OCI-LY7 (cell line): ENCODE data around the gene NELL1. TPM values are rescaled to one million over a fixed set of nuclear protein-coding genes. Genes with fewer than 3 reads are reported as not detected.

Source experiments
- BruUV-seq: library from RNA; stranded (reverse); fragments of 400-500 nt; replicated peaks from 2 replicates; lab custom pipeline; 2021; lab: Mats Ljungman, UMichigan
- CTCF ChIA-PET: fragments of 300-600 bp; sonication (Branson Sonifier 250); formaldehyde crosslinking; loops from one replicate; lab custom pipeline; 2022; ENCODE audit warnings: antibody characterized with exemption; ENCODE audit not compliant: unreplicated experiment; lab: Charles Lee
- POLR2A ChIA-PET: fragments of 300-600 bp; sonication (Branson Sonifier 250); formaldehyde crosslinking; loops from one replicate; lab custom pipeline; 2022; ENCODE audit warnings: antibody characterized with exemption; lab: Charles Lee
- DNase-seq: peaks from one replicate; pipeline ENCODE4 v3.0.0-alpha.2; 2015; ENCODE audit warnings: low spot score
- H2AFZ ChIP-seq: fragments of 200-600 bp; sonication (generic), shearing (Covaris generic); 2 replicates; pipeline ENCODE4 v1.6.1; 2014; ENCODE audit warnings: mild to moderate bottlenecking, antibody characterized with exemption, low read length, moderate library complexity
- H3K27ac ChIP-seq: fragments of 200-600 bp; sonication (generic); 2 replicates; pipeline ENCODE4 v1.5.1; 2014; ENCODE audit warnings: mixed run types, low read depth, mild to moderate bottlenecking, moderate library complexity, low read length, inconsistent platforms; ENCODE audit not compliant: poor library complexity, severe bottlenecking
- H3K36me3 ChIP-seq: fragments of 200-600 bp; sonication (generic); 2 replicates; pipeline ENCODE4 v1.6.1; 2014; ENCODE audit warnings: mild to moderate bottlenecking, antibody characterized with exemption, low read length, moderate library complexity, mixed read lengths; ENCODE audit not compliant: insufficient read depth
- H3K4me1 ChIP-seq: fragments of 200-600 bp; sonication (generic); 2 replicates; pipeline ENCODE4 v1.5.1; 2014; ENCODE audit warnings: mild to moderate bottlenecking, low read length; ENCODE audit not compliant: insufficient read depth, poor library complexity, severe bottlenecking
- H3K4me2 ChIP-seq: fragments of 200-600 bp; sonication (generic); 2 replicates; pipeline ENCODE4 v1.6.1; 2014; ENCODE audit warnings: mild to moderate bottlenecking, low read length
- H3K4me3 ChIP-seq: fragments of 200-600 bp; sonication (generic); 2 replicates; pipeline ENCODE4 v1.5.1; 2014; ENCODE audit warnings: mild to moderate bottlenecking, low read depth, low read length; ENCODE audit not compliant: poor library complexity, severe bottlenecking
- H3K79me2 ChIP-seq: fragments of 200-600 bp; sonication (generic); 2 replicates; pipeline ENCODE4 v1.6.1; 2016; ENCODE audit warnings: low read depth, mild to moderate bottlenecking, low read length, moderate library complexity, mixed read lengths; ENCODE audit not compliant: insufficient read depth
- H3K9me2 ChIP-seq: fragments of 200-600 bp; sonication (generic); 2 replicates; pipeline ENCODE4 v1.6.1; 2016; ENCODE audit warnings: mild to moderate bottlenecking, low read length, mixed read lengths; ENCODE audit not compliant: insufficient read depth
- H3K9me3 ChIP-seq: fragments of 200-600 bp; sonication (generic); 2 replicates; pipeline ENCODE4 v1.6.1; 2014; ENCODE audit warnings: mild to moderate bottlenecking, mixed run types, low read length, mixed read lengths
- H4K20me1 ChIP-seq: fragments of 200-600 bp; sonication (generic); 2 replicates; pipeline ENCODE4 v1.6.1; 2014; ENCODE audit warnings: mild to moderate bottlenecking, antibody characterized with exemption, low read length, moderate library complexity, mixed read lengths; ENCODE audit not compliant: insufficient read depth
- CTCF ChIP-seq: fragments of 200-600 bp; sonication (generic); conservative IDR thresholded peaks from 2 replicates; pipeline ENCODE4 v1.5.1; 2014; ENCODE audit warnings: mild to moderate bottlenecking, antibody characterized with exemption, low read length, moderate library complexity, mixed read lengths
- EZH2phosphoT487 ChIP-seq: fragments of 200-600 bp; sonication (generic); IDR thresholded peaks from 2 replicates; pipeline ENCODE4 v1.6.1; 2018; ENCODE audit warnings: low read depth, borderline replicate concordance, mild to moderate bottlenecking, mixed run types, antibody characterized with exemption, low read length, moderate library complexity, mixed read lengths
- intact Hi-C: fragments of 100-400 bp; cut with micrococcal nuclease; formaldehyde crosslinking; loops from one replicate; pipeline ENCODE4 v1.10.0; 2022; ENCODE audit not compliant: unreplicated experiment
- total RNA-seq, 2 experiments: library from RNA; depleted of rRNA in 1 of 2; stranded (reverse); fragments of >200 nt in 1 of 2; shearing (Covaris generic) in 1 of 2; gene quantifications; 2 replicates each; pipeline ENCODE4 v1.2.3, GENCODE V29; 2014 to 2022

The NELL1 gene
- total RNA-seq, 2 experiments from 2014 or later = not detected

- H3K9me2 ChIP-seq = no peaks in the 10 kb centered on the region
- intact Hi-C loops = no loop called here
- H3K4me3 ChIP-seq = no peak overlapping the region
- no peaks in the 10 kb centered on the region for H4K20me1 ChIP-seq
- BruUV-seq = no TSS peak
- POLR2A ChIA-PET = interaction anchor here (1.3 kb wide), 1 partner anchor 9 kb away, joined by 4 read pairs; no protein-coding TSS in a partner anchor
- no peaks in the 10 kb centered on the region for H3K36me3 ChIP-seq
- no peaks in the 10 kb centered on the region for H3K9me3 ChIP-seq
- no peak overlapping the region for H2AFZ ChIP-seq
- CTCF ChIA-PET = no interaction called here
- no peaks in the 10 kb centered on the region for H3K79me2 ChIP-seq
- H3K27ac ChIP-seq = no peak overlapping the region
- DNase-seq = no peak
- no peak overlapping the region for H3K4me2 ChIP-seq
- TF ChIP-seq EZH2phosphoT487 (no peak), CTCF (no peak)
- no peaks in the 10 kb centered on the region for H3K4me1 ChIP-seq
Observed at GRCh38 chr11:21254055-21254454, 584.7 kb downstream of the NELL1 start.

GRCh38 chr11:21254790-21255189 is 585.4 kb downstream of the NELL1 start:
- Histone ChIP-seq H3K36me3 (no peaks in the 10 kb centered on the region), H3K9me2 (no peaks in the 10 kb centered on the region), H3K4me2 (no peak overlapping the region), H3K27ac (no peak overlapping the region), H3K4me3 (no peak overlapping the region), H3K79me2 (no peaks in the 10 kb centered on the region), H4K20me1 (no peaks in the 10 kb centered on the region), H3K4me1 (no peaks in the 10 kb centered on the region), H3K9me3 (no peaks in the 10 kb centered on the region), H2AFZ (no peak overlapping the region)
- POLR2A ChIA-PET = no interaction called here
- CTCF ChIA-PET = no interaction called here
- intact Hi-C loops = no loop called here
- no peak for DNase-seq
- no TSS peak for BruUV-seq
- TF ChIP-seq CTCF (no peak), EZH2phosphoT487 (no peak)

GRCh38 chr11:21257461-21257860 is 588.1 kb downstream of the NELL1 start:
- BruUV-seq = no TSS peak
- intact Hi-C loops = no loop called here
- Histone ChIP-seq H3K79me2 (no peaks in the 10 kb centered on the region), H3K27ac (no peak overlapping the region), H3K36me3 (no peaks in the 10 kb centered on the region), H4K20me1 (no peaks in the 10 kb centered on the region), H3K4me3 (no peak overlapping the region), H3K9me3 (no peaks in the 10 kb centered on the region), H3K9me2 (no peaks in the 10 kb centered on the region), H3K4me2 (no peak overlapping the region), H2AFZ (no peak overlapping the region), H3K4me1 (no peaks in the 10 kb centered on the region)
- ChIA-PET POLR2A (no interaction called here), CTCF (no interaction called here)
- TF ChIP-seq EZH2phosphoT487 = no peak
- no peak for TF ChIP-seq CTCF
- no peak for DNase-seq
